Dedifferentiated amniotic fluid mesenchymal stem cell (primary cell): ENCODE data around the gene MRPS18B.
"Not testable (repeated sequence)": the region's sequence is repeated elsewhere in the genome, so short reads cannot be mapped to it uniquely, and the experiment has no call there.

Experiments used
- DNase-seq: peaks from one replicate; pipeline ENCODE4 v3.0.0-alpha.2; 2016; ENCODE audit errors: extremely low spot score

Gene MRPS18B

GRCh38 chr6:30641048-30641447 lies 23.4 kb downstream of the MRPS18B start:
- no peak for DNase-seq

DNA sequence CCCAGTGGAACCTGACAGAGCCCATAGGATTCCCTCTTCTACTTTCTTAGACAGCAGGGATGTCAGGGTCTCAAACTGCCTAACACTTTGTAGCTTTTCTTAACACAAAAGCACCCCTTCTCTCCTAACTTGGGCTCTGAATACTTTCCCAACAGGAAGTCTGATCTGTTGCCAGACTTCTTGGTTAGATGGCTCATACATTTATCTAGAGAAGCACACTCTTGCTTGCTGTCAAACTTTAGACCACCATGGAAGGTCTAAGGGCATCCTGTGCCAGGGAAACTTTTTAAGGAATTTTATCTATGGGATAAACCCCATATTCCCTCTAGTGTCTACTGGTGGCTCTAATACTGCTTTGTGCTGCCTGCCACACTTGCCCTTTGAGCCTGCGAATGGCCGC lies 26.0 kb downstream of the MRPS18B start:
- no peak for DNase-seq

- DNase-seq, result no peak
These were observed 27.1 kb downstream of the MRPS18B start for GRCh38 chr6:30644769-30645168.

DNA sequence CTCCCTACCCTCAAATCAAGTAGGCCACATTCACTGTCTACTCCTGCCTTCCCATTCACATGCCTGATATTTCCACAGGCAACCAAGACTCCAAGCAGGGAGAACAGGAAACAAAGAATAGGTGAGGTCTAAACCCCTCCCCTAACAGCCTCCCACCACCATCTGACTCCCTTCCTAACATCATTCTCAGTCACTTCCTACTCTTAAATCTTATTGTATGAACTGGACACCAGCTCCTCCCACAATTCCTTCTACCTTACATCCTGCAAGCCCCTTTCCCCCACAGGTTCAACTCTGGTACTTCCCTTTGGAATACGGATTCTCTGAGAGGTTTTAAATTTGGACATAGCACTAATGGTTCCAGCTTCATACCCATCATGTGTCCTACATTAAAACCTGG lies 28.3 kb downstream of the MRPS18B start:
- DNase-seq, result no peak

- DNase-seq, result peak; percentile 87
These were observed 29.0 kb downstream of the MRPS18B start, which contains the start of gene C6orf136 for GRCh38 chr6:30646450-30647241. Gene C6orf136, plus strand, starts transcription at chr6:30647133. Its CDS starts 99 bp downstream, at chr6:30647232.

GRCh38 chr6:30647242-30648116 lies 29.8 kb downstream of the MRPS18B start:
- DNase-seq, result peak; percentile 33

- no peak for DNase-seq
These were observed 33.5 kb downstream of the MRPS18B start for GRCh38 chr6:30651143-30651542.

DNA sequence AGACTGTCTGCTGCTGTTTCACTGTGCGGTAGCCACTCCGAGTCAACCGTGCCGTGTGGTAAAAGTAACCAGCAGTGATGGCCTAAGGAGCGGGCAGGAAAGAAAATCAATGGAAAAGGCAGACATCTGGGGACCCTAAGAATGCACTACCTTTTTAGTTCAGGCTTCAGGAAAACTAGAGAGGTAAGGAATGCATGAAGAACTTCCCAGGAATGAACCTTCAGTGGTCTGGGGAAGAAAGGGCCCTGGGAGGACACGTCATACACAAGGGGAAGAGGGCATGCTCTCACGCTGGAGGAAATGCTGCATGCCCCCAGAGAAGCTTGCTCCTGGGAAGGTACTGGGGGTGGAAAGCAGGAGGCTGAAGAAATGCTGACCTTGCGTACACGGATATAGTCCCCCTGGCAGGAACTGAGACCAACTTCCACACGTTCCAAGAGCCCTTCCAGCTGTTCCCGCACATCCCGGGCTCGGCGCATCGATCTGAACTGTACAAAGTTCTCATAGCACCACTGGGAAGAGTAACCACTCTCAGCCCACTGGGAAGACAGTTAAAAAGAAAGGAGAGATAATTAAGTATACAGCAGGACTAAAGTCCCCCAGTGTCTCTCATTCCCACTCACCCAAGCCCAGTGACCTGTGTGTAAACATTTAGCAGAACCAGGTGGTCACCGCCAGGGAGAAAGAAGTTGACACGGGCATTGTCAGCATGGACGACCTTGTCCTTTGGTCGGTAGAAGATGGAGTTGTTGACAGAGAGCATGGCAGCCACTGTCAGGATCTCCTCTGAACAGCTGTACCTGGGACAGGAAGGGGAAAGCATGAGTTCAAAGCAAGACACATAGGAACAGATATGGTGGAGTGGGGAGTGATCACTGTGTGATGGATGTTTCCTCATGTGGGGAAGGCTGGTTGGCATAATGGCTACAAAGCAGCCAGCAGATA lies 37.4 kb downstream of the MRPS18B start:
- DNase-seq, result no peak

GRCh38 chr6:30655743-30656094 lies 38.1 kb downstream of the MRPS18B start:
- no peak for DNase-seq

DNA sequence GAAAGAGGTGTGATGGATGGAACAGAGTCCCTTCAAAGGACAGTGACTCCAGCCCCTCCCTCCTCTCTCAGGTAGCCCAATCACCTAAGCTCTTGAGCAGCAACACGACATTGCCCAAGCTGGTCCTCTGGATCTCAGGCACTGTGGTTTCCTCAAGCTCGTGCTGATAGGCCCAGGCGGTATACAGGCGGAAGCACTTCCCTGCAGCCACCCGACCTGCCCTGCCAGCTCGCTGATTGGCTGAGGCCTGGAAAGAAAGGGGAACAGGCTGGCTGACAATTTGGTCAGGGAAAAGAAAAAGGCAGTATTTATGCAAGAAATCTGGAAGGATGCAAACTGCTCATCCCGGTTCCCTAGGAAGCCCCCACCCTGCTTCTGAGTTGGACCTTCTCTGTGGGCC lies 38.9 kb downstream of the MRPS18B start:
- DNase-seq, result no peak

DNA sequence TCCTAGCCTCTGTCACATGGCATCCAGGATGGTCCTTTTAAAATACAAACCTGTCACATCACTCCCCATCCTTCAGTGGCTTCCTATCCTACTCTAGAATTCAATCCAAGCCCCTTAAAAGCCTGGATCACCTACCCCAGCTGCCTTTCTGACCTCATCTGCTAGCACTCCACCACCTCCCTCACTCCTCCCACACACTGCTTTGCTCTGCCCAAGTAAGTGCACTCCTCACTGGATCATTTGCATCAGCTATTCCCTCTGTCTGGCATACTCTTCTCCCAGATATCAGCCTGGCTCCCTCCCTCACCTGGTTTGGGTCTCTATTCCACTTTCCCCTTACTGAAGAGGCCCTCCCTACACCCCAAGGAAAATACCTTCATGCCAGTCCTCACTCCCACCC lies 39.8 kb downstream of the MRPS18B start:
- no peak for DNase-seq

GRCh38 chr6:30657922-30658321 lies 40.3 kb downstream of the MRPS18B start:
- DNase-seq, result not testable (repeated sequence)

DNA sequence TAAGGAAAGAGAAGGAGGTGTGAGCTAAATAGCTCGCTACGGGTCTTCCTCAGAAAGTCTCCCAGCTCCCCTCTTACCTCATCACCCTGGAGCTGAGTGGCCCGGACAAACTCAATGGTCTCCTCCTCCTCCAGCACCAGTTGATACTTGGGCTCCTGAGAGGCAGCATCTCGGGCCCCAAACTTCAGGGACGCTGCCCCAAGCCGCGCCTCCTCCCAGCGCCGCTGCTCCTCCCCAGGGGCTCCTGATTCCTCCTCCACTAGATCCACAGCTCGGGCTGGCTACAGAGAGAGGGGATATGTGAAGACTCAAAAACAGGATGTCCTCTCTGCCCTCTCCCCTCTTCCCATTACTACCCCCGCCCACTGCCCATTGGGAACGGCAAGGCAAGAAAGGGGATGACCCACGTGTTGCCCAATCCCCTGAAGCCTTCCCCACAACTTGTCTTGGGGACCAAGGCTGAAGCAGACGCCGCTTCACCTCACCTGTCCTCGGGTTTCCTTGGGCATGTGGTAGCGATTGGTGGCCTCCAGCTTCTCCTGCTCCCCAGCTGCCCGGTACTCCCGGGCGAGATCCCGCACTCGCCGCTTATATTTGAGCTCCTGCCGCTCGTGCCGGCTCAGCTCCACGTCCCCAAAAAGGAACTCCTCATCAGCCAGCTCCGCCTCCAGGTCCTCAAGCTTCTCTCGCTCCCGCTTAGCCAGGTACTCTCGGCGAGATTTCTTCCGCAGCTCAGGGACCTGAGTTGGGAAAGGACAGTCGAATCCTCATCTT lies 47.5 kb downstream of the MRPS18B start:
- DNase-seq, result no peak

GRCh38 chr6:30666300-30666699 lies 48.7 kb downstream of the MRPS18B start:
- DNase-seq, result not testable (repeated sequence)

- DNase-seq, result no peak
These were observed 53.3 kb downstream of the MRPS18B start for GRCh38 chr6:30670760-30671527.

DNA sequence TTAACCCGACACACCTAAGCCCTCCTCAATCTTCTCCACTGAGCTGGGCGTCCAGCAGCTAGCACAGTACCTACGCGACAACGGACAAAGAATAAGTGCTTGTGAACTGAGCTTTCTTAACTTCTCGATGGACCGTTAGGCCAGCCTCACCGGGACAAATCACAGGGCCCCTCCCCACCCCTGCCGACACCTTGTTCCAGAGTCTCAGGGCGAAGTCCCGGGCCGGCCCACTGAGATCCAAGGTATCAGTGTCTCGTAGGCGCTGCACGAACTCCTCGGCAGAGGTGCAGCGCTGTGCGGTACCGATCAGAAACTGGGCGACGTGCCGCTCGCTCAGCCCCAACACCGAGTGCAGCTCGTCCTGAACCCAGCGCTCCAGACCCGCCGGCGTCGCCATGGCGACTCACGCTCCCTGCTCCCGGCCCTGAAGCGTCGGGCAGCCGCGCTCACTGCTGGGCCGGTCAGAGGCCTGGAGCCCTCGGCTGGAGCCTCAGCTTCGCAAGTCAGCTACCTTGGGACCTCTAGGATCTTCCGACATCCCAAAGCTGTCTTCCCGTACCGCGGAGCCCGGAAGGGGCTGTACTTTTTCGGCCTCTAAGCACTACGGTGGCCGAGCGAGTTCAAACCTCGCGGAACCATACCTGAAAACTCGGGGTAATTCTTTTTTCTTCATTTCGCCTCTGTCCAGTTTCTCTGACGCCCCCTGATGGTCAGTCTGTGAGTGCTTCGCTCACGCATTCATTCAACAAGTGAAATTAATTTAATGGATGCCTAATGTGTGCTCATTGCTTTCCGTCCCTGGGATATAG lies 55.0 kb downstream of the MRPS18B start, which contains the start of gene DHX16:
Gene DHX16, minus strand, starts transcription at position 562 of the 809 bp plus-strand sequence. Its CDS starts 165 bp downstream, at position 397.
- peak; percentile 95 for DNase-seq
